Activated B cell treated with CpG ODN at 0.5 μM for 24 hours (primary cell): ENCODE data around the gene TREML1. TPM values are rescaled to one million over a fixed set of nuclear protein-coding genes. Genes with fewer than 3 reads are reported as not detected.

ENCODE experiments used
- ATAC-seq: fragments of 200-7000 bp; cut with Tn5 transposase; one replicate; pipeline ENCODE4 v1.10.0; 2021; ENCODE audit warnings: low read depth, mild to moderate bottlenecking, moderate library complexity
- CTCF ChIA-PET: fragments of 350-600 bp; sonication (Branson Sonifier 250); formaldehyde crosslinking; loops from one replicate; lab custom pipeline; 2021; ENCODE audit warnings: antibody characterized with exemption; lab: Charles Lee
- POLR2A ChIA-PET: fragments of 350-600 bp; sonication (Branson Sonifier 250); formaldehyde crosslinking; loops from one replicate; lab custom pipeline; 2021; ENCODE audit warnings: antibody characterized with exemption; lab: Charles Lee
- DNase-seq: peaks from one replicate; pipeline ENCODE4 v3.0.0; 2022
- H3K27ac Mint-ChIP-seq: one replicate; pipeline ENCODE4 v1.8.0; 2020; ENCODE audit warnings: mixed read lengths
- H3K27me3 Mint-ChIP-seq: one replicate; pipeline ENCODE4 v1.8.0; 2021; ENCODE audit warnings: mixed read lengths
- H3K36me3 Mint-ChIP-seq: one replicate; pipeline ENCODE4 v1.8.0; 2021; ENCODE audit warnings: low read depth, mixed read lengths
- H3K4me1 Mint-ChIP-seq: one replicate; pipeline ENCODE4 v1.8.0; 2021; ENCODE audit warnings: mixed read lengths
- H3K4me3 Mint-ChIP-seq: one replicate; pipeline ENCODE4 v1.8.0; 2020; ENCODE audit warnings: mild to moderate bottlenecking, mixed read lengths
- H3K9me3 Mint-ChIP-seq: one replicate; pipeline ENCODE4 v1.8.0; 2020; ENCODE audit warnings: mixed read lengths
- intact Hi-C: fragments of 100-400 bp; cut with micrococcal nuclease; formaldehyde crosslinking; loops from one replicate; pipeline ENCODE4 v1.15.1; 2024
- total RNA-seq: library from RNA; stranded (reverse); gene quantifications from 2 replicates; pipeline ENCODE4 v1.2.3, GENCODE V29; 2022
- TF ChIP-seq, protein P1 (sequence below): fragments of 200-600 bp; IDR thresholded peaks from one replicate; pipeline ENCODE4 v1.8.0; 2022; ENCODE audit warnings: antibody characterized with exemption, mild to moderate bottlenecking

TREML1 gene
- total RNA-seq, 1 donor from 2014 or later: not detected

- intact Hi-C loops: loop anchor here (2.0 kb wide), 1 partner anchor 79 kb away; no protein-coding TSS in a partner anchor
- H3K9me3 Mint-ChIP-seq: no peaks in the 10 kb centered on the region
- ATAC-seq (peak; percentile 29), DNase-seq (no peak)
- H3K4me3 Mint-ChIP-seq: peak overlapping the region; percentile 75
- peaks cover 93% of the 10 kb centered on the region for H3K4me1 Mint-ChIP-seq
- POLR2A ChIA-PET: interaction anchor here (0.7 to 3.4 kb wide), 9 partner anchors 10 to 534 kb away, joined by 3 to 21 read pairs (median 3); no protein-coding TSS in a partner anchor
- CTCF ChIA-PET: interaction anchor here (1.4 kb wide), 2 partner anchors 17 to 79 kb away, joined by 4 to 8 read pairs; no protein-coding TSS in a partner anchor
- H3K27ac Mint-ChIP-seq: peak overlapping the region; percentile 96
- H3K36me3 Mint-ChIP-seq: peaks cover 34% of the 10 kb centered on the region
- H3K27me3 Mint-ChIP-seq: no peaks in the 10 kb centered on the region
- TF ChIP-seq, protein P1, sequence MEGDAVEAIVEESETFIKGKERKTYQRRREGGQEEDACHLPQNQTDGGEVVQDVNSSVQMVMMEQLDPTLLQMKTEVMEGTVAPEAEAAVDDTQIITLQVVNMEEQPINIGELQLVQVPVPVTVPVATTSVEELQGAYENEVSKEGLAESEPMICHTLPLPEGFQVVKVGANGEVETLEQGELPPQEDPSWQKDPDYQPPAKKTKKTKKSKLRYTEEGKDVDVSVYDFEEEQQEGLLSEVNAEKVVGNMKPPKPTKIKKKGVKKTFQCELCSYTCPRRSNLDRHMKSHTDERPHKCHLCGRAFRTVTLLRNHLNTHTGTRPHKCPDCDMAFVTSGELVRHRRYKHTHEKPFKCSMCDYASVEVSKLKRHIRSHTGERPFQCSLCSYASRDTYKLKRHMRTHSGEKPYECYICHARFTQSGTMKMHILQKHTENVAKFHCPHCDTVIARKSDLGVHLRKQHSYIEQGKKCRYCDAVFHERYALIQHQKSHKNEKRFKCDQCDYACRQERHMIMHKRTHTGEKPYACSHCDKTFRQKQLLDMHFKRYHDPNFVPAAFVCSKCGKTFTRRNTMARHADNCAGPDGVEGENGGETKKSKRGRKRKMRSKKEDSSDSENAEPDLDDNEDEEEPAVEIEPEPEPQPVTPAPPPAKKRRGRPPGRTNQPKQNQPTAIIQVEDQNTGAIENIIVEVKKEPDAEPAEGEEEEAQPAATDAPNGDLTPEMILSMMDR: no peak
These were observed 45.6 kb upstream of the TREML1 start for GRCh38 chr6:41199552-41200246.

GRCh38 chr6:41197234-41197633 lies 43.1 kb upstream of the TREML1 start:
- no peak overlapping the region for H3K4me3 Mint-ChIP-seq
- no peak for ATAC-seq

GRCh38 chr6:41194386-41194785 lies 40.2 kb upstream of the TREML1 start:
- Mint-ChIP-seq H3K27me3 (no peaks in the 10 kb centered on the region), H3K27ac (peak overlapping the region; percentile 76), H3K4me1 (peaks cover 71% of the 10 kb centered on the region), H3K9me3 (peaks cover 6% of the 10 kb centered on the region), H3K36me3 (peaks cover 71% of the 10 kb centered on the region), H3K4me3 (no peak overlapping the region)
- intact Hi-C loops: no loop called here
- TF ChIP-seq, protein P1: no peak
- POLR2A ChIA-PET: interaction anchor here (0.8 kb wide), 1 partner anchor 13 kb away, joined by 4 read pairs; no protein-coding TSS in a partner anchor
- CTCF ChIA-PET: no interaction called here
- ATAC-seq: no peak
- DNase-seq: no peak

More at GRCh38 chr6:41197234-41197633, 43.1 kb upstream of the TREML1 start:
- Mint-ChIP-seq H3K36me3 (peaks cover 55% of the 10 kb centered on the region), H3K27ac (peak overlapping the region; percentile 65), H3K9me3 (no peaks in the 10 kb centered on the region), H3K4me1 (peaks cover 95% of the 10 kb centered on the region), H3K27me3 (no peaks in the 10 kb centered on the region)
- TF ChIP-seq, protein P1: no peak
- ChIA-PET POLR2A (interaction anchor here (0.8 to 1.3 kb wide), 2 partner anchors 15 to 308 kb away, joined by 3 to 7 read pairs; no protein-coding TSS in a partner anchor), CTCF (interaction anchor here (2.2 kb wide), 1 partner anchor 15 kb away, joined by 5 read pairs; no protein-coding TSS in a partner anchor)
- DNase-seq: no peak
- intact Hi-C loops: no loop called here

- Mint-ChIP-seq H3K4me1 (peaks cover 70% of the 10 kb centered on the region), H3K27me3 (no peaks in the 10 kb centered on the region), H3K27ac (peak overlapping the region; percentile 76), H3K4me3 (no peak overlapping the region), H3K36me3 (peaks cover 71% of the 10 kb centered on the region), H3K9me3 (peaks cover 7% of the 10 kb centered on the region)
- CTCF ChIA-PET: no interaction called here
- DNase-seq (no peak), ATAC-seq (no peak)
- POLR2A ChIA-PET: no interaction called here
- TF ChIP-seq, protein P1: no peak
- intact Hi-C loops: no loop called here
These were observed 39.7 kb upstream of the TREML1 start for GRCh38 chr6:41193884-41194283.

DNA sequence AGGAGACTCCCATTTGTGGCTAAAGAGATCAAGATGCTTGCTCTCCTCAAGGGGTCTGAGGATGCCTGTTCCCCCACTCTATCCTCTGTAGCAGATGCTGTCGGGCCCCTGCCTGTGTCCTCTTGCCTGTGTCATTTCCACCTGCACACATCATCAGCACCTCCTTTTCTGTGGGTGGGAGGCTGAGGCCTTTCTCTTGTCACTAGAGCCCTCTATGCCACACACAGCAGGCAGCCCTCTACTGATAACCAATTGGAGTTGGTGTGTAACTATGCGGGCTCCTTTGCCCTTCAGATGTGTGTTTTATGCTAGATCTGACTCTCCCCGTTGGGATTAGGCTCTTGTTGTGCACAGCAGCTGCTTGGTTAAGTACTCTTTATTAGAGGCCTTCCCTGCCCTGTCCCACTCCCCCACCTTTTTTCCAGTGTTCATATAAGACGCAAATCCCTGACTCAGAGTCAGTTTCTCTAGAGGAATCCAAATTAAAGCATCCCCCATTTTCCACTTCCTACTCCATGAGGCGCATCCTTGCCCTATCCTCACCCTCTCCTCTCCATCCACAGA lies 39.1 kb upstream of the TREML1 start:
- ATAC-seq: no peak
- POLR2A ChIA-PET: no interaction called here
- Mint-ChIP-seq H3K9me3 (peaks cover 7% of the 10 kb centered on the region), H3K4me3 (no peak overlapping the region), H3K4me1 (peaks cover 70% of the 10 kb centered on the region), H3K36me3 (peaks cover 70% of the 10 kb centered on the region), H3K27me3 (no peaks in the 10 kb centered on the region), H3K27ac (peak overlapping the region; percentile 47)
- intact Hi-C loops: no loop called here
- TF ChIP-seq, protein P1: no peak
- DNase-seq: no peak
- CTCF ChIA-PET: no interaction called here
